ENCODE measurements around the gene GALNT4.

The GALNT4 gene

DNA sequence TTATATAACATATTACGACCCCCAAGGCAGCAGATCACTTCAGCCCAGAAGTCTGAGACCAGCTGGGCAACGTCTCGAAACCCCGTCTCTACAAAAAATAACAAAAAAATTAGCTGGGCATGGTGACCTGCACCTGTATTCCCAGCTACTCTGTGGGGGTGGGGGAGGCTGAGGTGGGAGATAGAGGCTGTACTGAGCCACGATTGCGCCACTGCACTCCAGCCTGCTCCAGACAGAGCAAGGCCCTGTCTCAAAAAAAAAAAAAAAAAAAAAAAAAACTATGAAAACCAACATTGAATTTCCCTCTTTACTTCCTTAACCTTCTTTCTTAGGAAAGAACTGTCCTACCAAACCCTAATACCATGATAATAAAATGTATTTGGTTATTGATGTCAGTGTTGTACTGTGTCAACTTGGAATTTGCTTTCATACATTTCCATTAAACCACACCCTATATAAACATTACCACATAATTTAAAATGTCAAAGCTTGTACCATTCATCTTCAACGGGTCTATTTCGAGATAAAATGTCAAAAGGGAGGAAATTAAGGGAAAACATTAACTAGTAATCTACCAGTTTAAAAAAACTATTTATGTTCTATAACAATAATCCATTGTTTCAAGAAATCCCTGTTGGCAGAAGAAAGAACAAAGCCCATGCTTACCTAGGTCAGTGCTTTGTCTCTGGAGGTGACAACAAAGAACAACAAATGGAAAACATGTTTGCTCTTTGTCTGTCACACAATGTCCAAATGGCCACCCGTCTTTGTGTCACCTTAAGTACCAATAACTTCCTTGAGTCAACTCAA is 17.4 kb downstream of the GALNT4 start:
- Histone ChIP-seq H3K27ac (no peak overlapping the region), H3K4me1 (no peaks in the 10 kb centered on the region), H3K9me3 (replicated peaks in 1 of 11) (peaks cover 0 to 16% (median 0%) of the 10 kb centered on the region in 11 experiments; a peak in 3 of 22 replicates), H4K20me1 (0 out of 22 replicates have a peak, but pooled peaks cover 0 to 10% (median 0%) of the 10 kb centered on the region in 11 experiments), H3K27me3 (no peaks in the 10 kb centered on the region), H3K36me3 (peaks cover 0 to 48% (median 2%) of the 10 kb centered on the region in 11 experiments; a peak in 10 of 22 replicates), H3K4me2 (no peak overlapping the region), H3K4me3 (no peak overlapping the region), H3K9ac (no peak overlapping the region)
- no peak for TF ChIP-seq Cebpa-rat (IDR thresholded peaks at IDR 0.05)

DNA sequence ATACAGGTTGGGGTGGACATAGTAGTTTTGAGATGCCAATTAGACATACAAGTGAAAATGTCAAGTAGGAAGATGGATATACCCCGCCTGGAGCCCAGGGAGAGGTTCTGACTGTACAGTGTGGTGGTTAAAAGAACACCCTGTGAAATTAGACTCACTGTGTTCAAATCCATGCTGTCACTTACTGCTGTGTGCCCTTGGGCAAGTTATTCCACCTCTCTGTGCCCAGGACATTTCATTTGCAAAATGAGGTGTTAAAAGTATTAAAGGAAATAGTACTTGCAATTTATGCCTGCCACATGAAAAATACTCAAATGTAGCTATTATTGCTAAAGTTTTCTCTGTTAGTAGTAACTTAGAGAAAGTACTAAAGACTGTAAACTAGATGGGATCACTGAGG is 18.5 kb downstream of the GALNT4 start:
- no peak for TF ChIP-seq Cebpa-rat (IDR thresholded peaks at IDR 0.05)
- Histone ChIP-seq H3K4me1 (no peaks in the 10 kb centered on the region), H3K4me3 (no peak overlapping the region), H4K20me1 (0 out of 22 replicates have a peak, but pooled peaks cover 0 to 10% (median 0%) of the 10 kb centered on the region in 11 experiments), H3K36me3 (peaks cover 0 to 43% (median 0%) of the 10 kb centered on the region in 11 experiments; a peak in 7 of 22 replicates), H3K9me3 (replicated peaks in 1 of 11) (peaks cover 0 to 16% (median 0%) of the 10 kb centered on the region in 11 experiments; a peak in 3 of 22 replicates), H3K9ac (no peak overlapping the region), H3K4me2 (no peak overlapping the region), H3K27ac (no peak overlapping the region), H3K27me3 (no peaks in the 10 kb centered on the region)

GRCh38 chr12:89504560-89505346 is 19.8 kb downstream of the GALNT4 start:
- Histone ChIP-seq H3K4me2 (no peak overlapping the region), H4K20me1 (0 out of 22 replicates have a peak, but pooled peaks cover 0 to 14% (median 0%) of the 10 kb centered on the region in 11 experiments), H3K9ac (no peak overlapping the region), H3K4me1 (no peaks in the 10 kb centered on the region), H3K36me3 (peaks cover 3 to 41% (median 7%) of the 10 kb centered on the region in 11 experiments; a peak in 19 of 22 replicates), H3K4me3 (no peak overlapping the region), H3K27ac (no peak overlapping the region), H3K27me3 (no peaks in the 10 kb centered on the region), H3K9me3 (replicated peaks in 1 of 11) (peaks cover 0 to 16% (median 0%) of the 10 kb centered on the region in 11 experiments; a peak in 3 of 22 replicates)
- TF ChIP-seq Cebpa-rat (IDR thresholded peaks at IDR 0.05), result no peak

DNA sequence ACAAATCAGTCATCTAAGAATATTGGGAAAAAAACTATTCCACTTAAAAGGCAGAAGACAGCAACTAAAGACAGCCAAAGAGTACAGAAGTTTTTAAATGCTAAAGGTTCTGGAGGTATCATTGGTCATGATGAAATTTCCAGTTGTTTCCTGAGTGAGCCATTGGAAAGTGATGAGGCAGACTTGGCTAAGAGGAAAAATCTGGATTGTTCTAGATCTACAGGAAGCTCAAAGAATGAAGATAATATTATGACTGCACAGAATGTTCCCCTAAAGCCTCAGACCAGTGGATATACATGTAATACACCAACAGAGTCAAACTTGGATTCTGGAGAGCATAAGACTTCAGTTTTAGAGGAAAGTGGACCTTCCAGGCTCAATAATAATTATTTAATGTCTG is 22.8 kb downstream of the GALNT4 start:
- Histone ChIP-seq H3K9me3 (replicated peaks in 1 of 11) (peaks cover 0 to 16% (median 0%) of the 10 kb centered on the region in 11 experiments; a peak in 3 of 22 replicates), H3K4me2 (no peak overlapping the region), H3K4me1 (no peaks in the 10 kb centered on the region), H4K20me1 (0 out of 22 replicates have a peak, but pooled peaks cover 0 to 7% (median 0%) of the 10 kb centered on the region in 11 experiments), H3K4me3 (no peak overlapping the region), H3K27me3 (no peaks in the 10 kb centered on the region), H3K9ac (no peak overlapping the region), H3K36me3 (peaks cover 11 to 63% (median 19%) of the 10 kb centered on the region in 11 experiments; a peak in 21 of 22 replicates), H3K27ac (no peak overlapping the region)
- TF ChIP-seq Cebpa-rat (IDR thresholded peaks at IDR 0.05), result no peak

DNA sequence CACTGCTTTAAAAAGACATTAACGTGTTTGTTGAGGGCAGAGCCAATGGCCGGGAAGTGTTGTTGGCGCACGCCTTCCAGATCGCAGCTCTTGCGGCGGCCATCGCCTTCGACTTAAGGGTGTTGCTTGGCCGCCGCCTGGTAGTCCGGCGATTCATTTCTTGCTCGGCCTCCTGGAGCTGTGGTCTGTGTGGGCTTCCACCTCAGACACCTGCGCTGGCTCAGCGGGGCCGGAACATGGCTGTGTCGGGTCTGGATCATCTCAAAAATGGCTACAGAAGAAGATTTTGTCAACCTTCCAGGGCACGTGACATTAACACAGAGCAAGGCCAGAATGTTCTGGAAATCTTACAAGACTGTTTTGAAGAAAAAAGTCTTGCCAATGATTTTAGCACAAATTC is 24.7 kb downstream of the GALNT4 start:
- Histone ChIP-seq H3K9ac (no peak overlapping the region), H3K9me3 (replicated peaks in 1 of 11) (peaks cover 0 to 16% (median 0%) of the 10 kb centered on the region in 11 experiments; a peak in 3 of 22 replicates), H4K20me1 (0 out of 22 replicates have a peak, but pooled peaks cover 0 to 4% (median 0%) of the 10 kb centered on the region in 11 experiments), H3K4me2 (no peak overlapping the region), H3K27me3 (no peaks in the 10 kb centered on the region), H3K4me3 (no peak overlapping the region), H3K4me1 (no peaks in the 10 kb centered on the region), H3K27ac (no peak overlapping the region), H3K36me3 (peaks cover 18 to 70% (median 31%) of the 10 kb centered on the region in 11 experiments; a peak in 21 of 22 replicates)
- no peak for TF ChIP-seq Cebpa-rat (IDR thresholded peaks at IDR 0.05)

- peaks cover 0 to 19% (median 0%) of the 10 kb centered on the region in 10 experiments; a peak in 6 of 20 replicates for H3K4me1 ChIP-seq
- no peak overlapping the region for H3K27ac ChIP-seq
- 0 out of 22 replicates have a peak, but pooled peaks cover 0 to 4% (median 0%) of the 10 kb centered on the region in 11 experiments for H4K20me1 ChIP-seq
- H3K9ac ChIP-seq, result no peak overlapping the region
- H3K36me3 ChIP-seq, result peaks cover 25 to 68% (median 37%) of the 10 kb centered on the region in 11 experiments; a peak in 21 of 22 replicates
- H3K9me3 ChIP-seq (replicated peaks in 1 of 11), result no peaks in the 10 kb centered on the region
- no peak for TF ChIP-seq Cebpa-rat (IDR thresholded peaks at IDR 0.05)
- H3K27me3 ChIP-seq, result no peaks in the 10 kb centered on the region
- no peak overlapping the region for H3K4me3 ChIP-seq
- no peak overlapping the region for H3K4me2 ChIP-seq
Measured at GRCh38 chr12:89497467-89497866, 27.1 kb downstream of the GALNT4 start.

DNA sequence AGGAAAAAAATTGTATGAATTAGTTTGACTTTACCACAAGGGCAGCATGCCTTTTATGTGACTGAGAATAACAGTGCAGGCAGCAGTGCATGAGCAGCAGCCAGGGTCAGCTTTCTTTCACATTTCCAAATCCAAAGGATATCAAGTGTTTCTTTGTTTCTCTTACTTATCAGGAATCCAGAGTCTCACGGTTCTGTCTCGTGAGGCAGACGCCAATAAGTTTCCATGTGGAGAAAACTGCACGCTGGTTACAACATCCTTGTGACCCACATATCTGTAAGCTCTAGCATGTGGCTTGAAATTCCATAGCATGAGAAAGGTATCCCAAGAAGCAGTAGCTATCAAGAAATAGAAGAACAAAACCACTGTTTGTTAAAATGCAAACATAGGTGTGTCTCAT is 27.6 kb downstream of the GALNT4 start:
- TF ChIP-seq Cebpa-rat (IDR thresholded peaks at IDR 0.05), result no peak
- peaks cover 0 to 19% (median 0%) of the 10 kb centered on the region in 10 experiments; a peak in 6 of 20 replicates for H3K4me1 ChIP-seq
- H3K9me3 ChIP-seq (replicated peaks in 1 of 11), result no peaks in the 10 kb centered on the region
- H3K27ac ChIP-seq, result no peak overlapping the region
- no peaks in the 10 kb centered on the region for H3K27me3 ChIP-seq
- H3K9ac ChIP-seq, result no peak overlapping the region
- peaks cover 25 to 66% (median 38%) of the 10 kb centered on the region in 11 experiments; a peak in 21 of 22 replicates for H3K36me3 ChIP-seq
- 0 out of 22 replicates have a peak, but pooled peaks cover 0 to 4% (median 0%) of the 10 kb centered on the region in 11 experiments for H4K20me1 ChIP-seq
- H3K4me3 ChIP-seq, result no peak overlapping the region
- H3K4me2 ChIP-seq, result no peak overlapping the region

GRCh38 chr12:89494411-89495231 is 30.0 kb downstream of the GALNT4 start:
- Histone ChIP-seq H3K27me3 (no peaks in the 10 kb centered on the region), H3K4me1 (peaks cover 0 to 19% (median 0%) of the 10 kb centered on the region in 10 experiments; a peak in 6 of 20 replicates), H3K4me2 (peak overlapping the region in 3 of 11 experiments; percentile 0 to 64 (median 46); a peak in 5 of 22 replicates), H3K27ac (no peak overlapping the region), H3K9me3 (replicated peaks in 1 of 11) (no peaks in the 10 kb centered on the region), H4K20me1 (no peaks in the 10 kb centered on the region), H3K4me3 (no peak overlapping the region), H3K9ac (no peak overlapping the region), H3K36me3 (peaks cover 38 to 76% (median 53%) of the 10 kb centered on the region in 11 experiments)
- no peak for TF ChIP-seq Cebpa-rat (IDR thresholded peaks at IDR 0.05)

Measured in BLaER1 treated with 17β-estradiol and CSF1 and Interleukin-3, amounts not matched to agents 10 nM and 100 nM (cell line).